Prostate gland (tissue), 2 donors: ENCODE measurements around the gene MEF2D.

Experiments used
- CTCF ChIP-seq, 4 experiments: fragments of 200-600 bp in 2 of 4; fragments of 450-650 bp in 2 of 4; sonication (generic) in 2 of 4; IDR thresholded peaks; 1 replicate in 3 of 4; 2 replicates in 1 of 4; pipeline ENCODE4 v1.5.1; 2016 to 2019; ENCODE audit warnings: antibody characterized with exemption in 4 of 4, mild to moderate bottlenecking in 2 of 4, moderate library complexity in 2 of 4
- POLR2A ChIP-seq: fragments of 450-650 bp; IDR thresholded peaks from one replicate; pipeline ENCODE4 v1.6.1; 2016; ENCODE audit warnings: antibody characterized with exemption, mild to moderate bottlenecking
- POLR2AphosphoS5 ChIP-seq: sonication (generic); formaldehyde crosslinking; IDR thresholded peaks from one replicate; pipeline ENCODE4 v1.6.1; 2017; ENCODE audit warnings: antibody characterized with exemption

- TF ChIP-seq CTCF (IDR thresholded peaks at IDR 0.05) (no peak), POLR2A (no peak), POLR2AphosphoS5 (no peak)
These were observed 23.4 kb upstream of the MEF2D start for GRCh38 chr1:156523801-156524480.
